ENCODE data around the gene PHF11. TPM values are rescaled to one million over a fixed set of nuclear protein-coding genes. Genes with fewer than 3 reads are reported as not detected.

PHF11 gene
- total RNA-seq, 3 donors from 2014 or later, result 30.2 to 39.9 (median 35.8) TPM

Other genes starting within 250 kb of the PHF11 start
- gene CDADC1, start 248.0 kb upstream of the PHF11 start, total RNA-seq, result 10 to 100 TPM in 1 of 3 donors, 1 to 10 TPM in 2; 7.6 to 14.1 (median 7.9) TPM
- 10 to 100 TPM in 1 of 3 donors, 1 to 10 TPM in 2; 8.5 to 87.2 (median 9.6) TPM for gene CAB39L, start 51.9 kb upstream of the PHF11 start, total RNA-seq
- gene SETDB2, start 51.7 kb upstream of the PHF11 start, total RNA-seq, result 10 to 100 TPM; 10.6 to 13.7 (median 11.7) TPM
- 10 to 100 TPM in 1 of 3 donors, 1 to 10 TPM in 2; 5.3 to 11.7 (median 6.7) TPM for gene RCBTB1, start 89.6 kb downstream of the PHF11 start, total RNA-seq
- gene ARL11, start 132.6 kb downstream of the PHF11 start, total RNA-seq, result 1 to 10 TPM; 1.3 to 2.3 (median 2.0) TPM
- 10 to 100 TPM; 33.6 to 36.8 (median 34.0) TPM for gene EBPL, start 195.5 kb downstream of the PHF11 start, total RNA-seq

Measured in mucosa of descending colon (tissue), 3 donors.